ENCODE results near the gene ATRN.

Gene ATRN

DNA sequence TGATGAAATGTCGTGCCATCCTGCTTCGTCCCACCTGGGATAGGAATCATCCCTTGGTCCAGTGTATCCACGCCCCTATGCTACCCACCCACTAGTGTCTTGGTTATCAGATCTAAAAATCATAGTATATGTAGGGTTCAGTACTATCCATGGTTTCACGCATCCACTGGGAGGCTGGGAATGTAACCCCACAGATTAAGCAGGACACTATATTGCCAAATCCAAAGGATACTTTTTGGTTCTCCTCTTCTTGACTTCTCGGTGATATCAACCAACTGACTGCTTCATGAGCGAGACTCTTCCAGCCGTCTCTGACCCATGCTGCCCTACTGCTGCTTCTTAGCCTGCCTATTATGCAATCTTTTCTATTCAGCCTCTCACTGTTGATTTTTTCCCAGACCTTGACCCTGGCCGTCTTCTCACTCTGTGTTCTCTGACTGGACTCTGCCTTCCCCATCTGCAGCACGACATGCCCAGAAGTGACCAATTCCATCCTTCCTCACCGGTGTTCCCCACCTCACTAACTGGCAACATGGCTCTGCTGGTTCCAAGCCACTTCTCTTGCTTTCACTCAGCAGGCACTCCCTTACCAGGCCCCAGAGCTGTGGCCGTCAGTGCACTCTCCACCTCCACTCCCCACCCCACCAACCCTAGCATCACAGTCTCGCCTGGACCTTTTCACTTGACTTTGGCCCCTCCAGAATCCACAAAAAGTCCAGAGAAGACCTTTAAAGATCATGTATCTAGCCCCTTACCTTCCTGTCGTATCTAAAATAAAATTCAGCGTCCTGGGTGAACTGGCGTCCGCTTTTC, 157.9 kb downstream of the ATRN start:
- no peak for DNase-seq (ENCODE audit: low spot score)

DNA sequence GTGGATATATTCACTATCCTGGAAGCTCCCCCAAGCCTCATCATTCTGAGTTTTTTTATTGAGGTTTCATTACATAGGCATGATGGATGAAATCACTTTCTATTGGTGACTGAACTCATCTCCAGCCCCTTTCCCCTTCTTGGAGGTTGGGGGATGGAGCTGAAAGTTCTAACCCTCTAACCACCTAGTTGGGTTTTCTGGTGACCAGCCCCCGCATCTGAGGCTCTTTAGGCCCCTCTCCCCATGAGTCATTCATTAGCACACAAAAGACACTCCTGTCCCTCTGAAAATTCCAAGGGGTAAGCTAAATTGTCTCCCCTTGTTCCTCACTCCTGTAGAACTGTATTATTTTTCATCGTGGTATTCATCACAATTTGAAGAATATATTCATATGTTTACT, 159.1 kb downstream of the ATRN start:
- no peak for DNase-seq (ENCODE audit: low spot score)

DNA sequence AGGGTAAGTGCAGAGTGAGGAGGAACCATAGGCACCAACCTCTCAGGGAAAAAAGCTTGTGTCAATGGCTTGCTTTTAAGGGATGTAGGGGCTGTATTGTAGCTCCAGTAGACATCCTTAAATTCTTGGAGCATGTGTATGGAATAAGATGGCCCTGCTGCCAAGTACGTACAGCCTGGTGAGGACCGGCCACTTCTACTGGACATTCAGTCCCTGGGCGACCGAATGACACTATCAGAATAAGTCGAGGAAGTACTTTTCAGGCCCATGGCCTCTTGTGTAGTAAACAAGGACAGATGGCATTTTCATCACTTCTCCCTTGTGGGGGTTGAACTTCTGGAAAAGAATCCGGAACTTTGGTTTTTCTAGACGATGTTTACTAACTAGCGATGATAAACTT, 159.6 kb downstream of the ATRN start:
- no peak for DNase-seq (ENCODE audit: low spot score)

DNA sequence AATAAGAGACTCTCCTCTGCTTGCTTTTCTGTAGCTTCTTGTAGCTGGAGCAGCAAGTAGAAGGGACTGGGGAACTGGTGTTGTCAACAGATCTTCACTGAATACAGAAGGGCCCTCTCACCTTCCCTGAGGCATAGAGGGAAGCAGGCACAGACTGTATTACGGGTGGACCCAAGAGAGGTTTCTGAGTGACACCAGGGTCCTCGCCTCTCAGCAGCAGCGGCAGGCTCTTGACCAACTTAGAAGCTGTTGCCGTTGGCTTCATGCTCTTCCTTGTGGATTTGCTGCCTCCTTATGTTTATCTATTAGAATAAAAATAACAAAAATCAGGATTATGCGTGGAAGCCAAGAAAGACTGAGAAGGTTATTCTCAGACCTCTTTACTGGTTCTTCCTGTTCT, 160.7 kb downstream of the ATRN start:
- DNase-seq (ENCODE audit: low spot score), result no peak

DNA sequence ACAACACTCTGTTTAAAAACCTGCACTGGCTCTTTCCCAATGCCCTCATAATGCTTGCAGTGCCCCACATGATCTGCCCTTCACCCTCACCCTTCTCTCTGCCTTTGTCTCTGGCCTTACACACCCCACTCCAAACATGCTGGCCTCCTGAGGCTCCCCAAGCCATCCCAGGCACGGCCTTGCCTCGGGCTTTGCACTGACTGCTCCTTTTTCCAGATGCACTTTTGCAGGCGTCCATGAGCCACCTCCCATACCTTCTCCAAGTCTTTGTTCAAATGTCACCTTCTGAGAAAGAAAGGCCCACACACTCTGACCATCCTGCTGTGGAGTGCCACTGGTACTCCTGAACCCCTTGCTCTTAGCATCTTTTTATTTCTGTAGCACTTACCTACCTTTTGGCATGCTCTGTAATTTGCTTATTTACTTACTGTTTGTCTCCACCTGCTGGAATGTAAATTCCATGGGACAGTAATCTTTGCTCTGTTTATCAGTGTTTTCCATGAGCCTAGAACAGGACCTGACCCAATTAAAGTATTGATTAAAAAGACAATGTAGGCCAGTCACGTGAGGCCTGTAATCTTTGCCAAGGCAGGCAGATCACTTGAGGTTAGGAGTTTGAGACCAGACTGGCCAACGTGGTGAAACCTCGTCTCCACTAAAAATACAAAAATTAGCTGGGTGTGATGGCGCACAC, 161.6 kb downstream of the ATRN start:
- peak; percentile 27 for DNase-seq (ENCODE audit: low spot score)

DNA sequence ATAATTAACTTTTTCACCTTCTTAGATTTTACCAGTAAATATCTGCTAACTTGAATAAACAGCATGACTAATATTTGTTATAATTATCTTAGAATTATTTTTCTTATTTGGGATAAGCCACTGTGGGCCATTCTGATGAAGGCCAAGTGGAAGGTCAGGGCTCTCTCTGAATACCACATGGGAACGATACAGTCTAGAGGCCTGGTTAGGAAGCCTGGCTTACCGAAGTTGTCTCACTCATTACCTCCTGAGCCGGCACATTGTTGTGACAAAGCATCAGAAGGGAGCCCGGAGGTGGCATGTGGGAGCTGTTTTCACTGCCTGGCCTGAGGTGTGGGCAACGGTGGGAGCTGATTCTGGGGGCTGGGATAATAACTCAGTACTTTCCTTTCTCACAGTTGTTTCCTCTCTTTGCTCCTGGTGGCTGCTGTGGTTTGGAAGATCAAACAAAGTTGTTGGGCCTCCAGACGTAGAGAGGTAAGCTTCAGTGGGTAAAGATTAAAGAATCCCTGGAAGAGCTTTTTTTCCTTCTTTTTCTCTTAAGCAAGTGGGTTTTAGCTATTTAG, 163.2 kb downstream of the ATRN start:
- no peak for DNase-seq (ENCODE audit: low spot score)

DNA sequence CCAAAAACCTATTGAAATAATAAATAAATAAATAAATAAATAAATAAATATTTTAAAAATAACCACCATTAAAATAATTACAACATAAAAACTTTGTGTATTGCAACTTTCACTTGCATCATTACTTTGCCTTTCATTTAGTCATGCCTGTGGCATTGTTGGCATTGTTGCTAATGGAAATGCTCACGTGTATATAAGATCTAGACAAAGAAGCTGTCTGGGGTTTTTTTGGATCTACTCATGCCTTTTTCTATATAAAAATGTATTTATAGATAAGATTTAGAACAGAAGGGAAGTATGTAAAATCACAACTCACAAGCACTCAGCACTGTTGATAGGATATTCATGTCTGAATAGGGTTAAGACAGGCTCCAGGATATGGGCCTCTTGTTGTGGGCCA, 164.5 kb downstream of the ATRN start:
- DNase-seq (ENCODE audit: low spot score), result no peak

DNA sequence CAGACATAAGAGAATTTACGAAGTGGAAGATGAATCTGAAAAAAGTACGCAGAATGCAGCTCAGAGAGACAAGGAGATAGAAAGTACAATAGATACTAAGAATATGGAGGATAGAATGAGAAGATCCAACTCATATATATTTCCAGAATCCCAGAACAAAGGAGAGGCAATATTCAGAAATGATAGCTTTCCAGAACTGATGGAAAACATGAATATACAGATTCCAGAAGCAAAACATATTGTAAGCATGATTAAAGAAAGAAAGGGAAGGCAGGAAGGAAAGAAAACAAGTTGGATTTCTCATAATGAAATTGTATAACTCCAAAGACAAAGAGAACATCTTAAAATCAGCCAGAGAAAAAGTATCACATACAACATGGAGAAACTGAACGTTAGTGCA, 169.4 kb downstream of the ATRN start:
- DNase-seq (ENCODE audit: low spot score), result no peak

DNA sequence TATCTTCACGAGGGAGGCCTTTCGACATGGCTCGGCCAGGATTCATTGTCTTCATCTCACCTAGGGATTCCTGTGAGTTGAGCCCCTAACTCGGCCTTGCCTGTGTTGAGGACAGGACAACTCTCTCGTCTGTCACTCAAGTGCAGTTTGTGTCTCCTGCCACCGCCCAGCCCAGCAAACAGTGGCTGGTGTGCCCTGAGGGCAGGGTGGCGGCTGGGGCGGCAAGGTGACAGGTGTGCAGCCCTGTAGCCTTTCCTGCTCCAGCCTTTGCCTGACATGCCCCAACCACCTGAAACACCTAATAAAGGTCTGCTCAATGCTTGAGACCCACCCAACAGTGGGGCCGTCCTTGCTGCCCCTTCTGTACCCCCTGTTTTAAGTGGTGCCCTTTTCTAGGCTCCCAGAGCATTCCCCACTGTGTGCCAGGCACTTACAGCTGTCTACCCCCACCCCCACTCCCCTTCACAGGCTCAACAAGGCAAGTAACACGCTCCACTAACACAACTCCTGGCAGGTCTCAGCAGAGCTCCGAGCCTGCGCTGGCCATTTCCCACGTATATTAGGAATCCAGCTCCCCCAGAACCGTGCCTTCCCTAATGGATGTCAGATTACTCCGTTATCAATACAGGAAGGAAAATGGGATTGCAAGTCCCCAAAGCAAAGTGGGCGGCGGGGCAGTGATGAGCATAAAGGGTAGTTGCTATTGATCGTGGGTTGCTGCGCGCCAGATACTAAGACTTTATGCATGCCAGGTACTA, 174.7 kb downstream of the ATRN start:
- DNase-seq (ENCODE audit: low spot score), result no peak

DNA sequence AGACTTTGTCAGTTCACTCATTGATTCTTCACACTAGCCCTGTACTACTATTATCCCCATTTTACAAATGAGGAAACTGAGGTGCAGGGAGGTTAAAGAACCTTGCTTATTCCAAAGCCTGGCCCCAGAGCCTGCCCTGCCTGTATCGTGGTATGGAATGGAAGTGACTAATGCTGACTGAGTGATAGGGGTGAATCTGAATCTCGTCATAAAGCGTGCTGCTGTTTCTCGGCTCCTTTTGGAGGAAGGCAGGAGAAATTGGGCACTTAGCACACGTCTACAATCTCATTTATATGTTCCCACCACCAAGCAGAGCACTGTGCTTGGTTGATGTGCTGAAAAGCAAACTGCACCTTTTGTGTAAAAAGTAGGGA, 175.2 kb downstream of the ATRN start:
- DNase-seq (ENCODE audit: low spot score), result no peak

DNA sequence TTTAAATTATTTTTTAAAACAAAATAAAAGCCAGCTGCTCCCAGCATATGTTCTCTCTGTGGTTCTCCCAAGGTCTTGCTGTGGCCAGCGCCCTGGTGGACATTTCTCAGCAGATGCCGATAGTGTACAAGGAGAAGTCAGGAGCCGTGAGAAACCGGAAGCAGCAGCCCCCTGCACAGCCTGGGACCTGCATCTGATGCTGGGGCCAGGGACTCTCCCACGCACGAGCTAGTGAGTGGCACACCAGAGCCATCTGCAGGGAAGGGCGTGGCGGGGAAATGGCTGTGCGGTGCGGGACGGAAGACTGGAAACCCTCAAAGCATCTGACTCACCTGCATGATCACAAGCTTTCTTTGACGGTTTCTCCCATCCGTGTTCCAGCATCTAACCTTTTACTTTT, 175.8 kb downstream of the ATRN start:
- no peak for DNase-seq (ENCODE audit: low spot score)

DNA sequence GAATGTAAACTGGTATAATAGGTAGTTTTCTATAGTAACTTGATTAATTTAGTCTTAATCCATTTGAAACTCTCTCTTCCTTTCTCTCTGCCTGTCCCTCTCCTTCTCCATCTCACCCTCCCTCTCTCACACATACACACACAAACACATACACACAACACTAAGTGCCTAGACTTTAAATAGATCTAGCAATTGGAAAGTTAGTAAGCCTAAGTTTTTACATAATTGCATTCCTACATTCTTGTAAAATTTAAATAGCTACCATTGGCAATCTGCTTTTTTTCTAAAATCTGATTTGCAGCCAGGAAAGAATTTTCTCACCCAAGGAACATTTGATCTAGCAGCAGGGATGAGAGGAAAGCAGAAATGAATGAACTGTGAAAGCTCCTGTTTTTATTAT, 176.7 kb downstream of the ATRN start:
- DNase-seq (ENCODE audit: low spot score), result no peak

DNA sequence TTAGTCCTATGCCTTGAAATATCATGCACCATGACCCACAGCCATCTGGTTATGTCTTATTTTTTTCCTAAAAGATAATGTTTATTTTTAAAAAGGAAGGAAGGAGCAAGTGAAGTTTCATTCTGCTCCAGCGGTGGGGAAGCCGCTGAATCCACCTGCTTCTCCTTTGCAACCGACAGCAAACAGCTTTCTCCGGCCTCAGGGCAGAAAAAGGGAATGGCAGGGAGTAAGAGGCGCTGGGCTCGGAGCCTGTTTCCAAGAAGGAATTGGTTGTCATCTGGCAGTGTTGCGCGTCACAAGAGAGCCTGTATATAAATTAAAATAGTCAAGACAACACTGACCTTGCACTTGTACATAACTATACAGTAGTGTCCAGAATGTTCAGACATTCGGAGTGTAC, 178.1 kb downstream of the ATRN start:
- DNase-seq (ENCODE audit: low spot score), result no peak

DNA sequence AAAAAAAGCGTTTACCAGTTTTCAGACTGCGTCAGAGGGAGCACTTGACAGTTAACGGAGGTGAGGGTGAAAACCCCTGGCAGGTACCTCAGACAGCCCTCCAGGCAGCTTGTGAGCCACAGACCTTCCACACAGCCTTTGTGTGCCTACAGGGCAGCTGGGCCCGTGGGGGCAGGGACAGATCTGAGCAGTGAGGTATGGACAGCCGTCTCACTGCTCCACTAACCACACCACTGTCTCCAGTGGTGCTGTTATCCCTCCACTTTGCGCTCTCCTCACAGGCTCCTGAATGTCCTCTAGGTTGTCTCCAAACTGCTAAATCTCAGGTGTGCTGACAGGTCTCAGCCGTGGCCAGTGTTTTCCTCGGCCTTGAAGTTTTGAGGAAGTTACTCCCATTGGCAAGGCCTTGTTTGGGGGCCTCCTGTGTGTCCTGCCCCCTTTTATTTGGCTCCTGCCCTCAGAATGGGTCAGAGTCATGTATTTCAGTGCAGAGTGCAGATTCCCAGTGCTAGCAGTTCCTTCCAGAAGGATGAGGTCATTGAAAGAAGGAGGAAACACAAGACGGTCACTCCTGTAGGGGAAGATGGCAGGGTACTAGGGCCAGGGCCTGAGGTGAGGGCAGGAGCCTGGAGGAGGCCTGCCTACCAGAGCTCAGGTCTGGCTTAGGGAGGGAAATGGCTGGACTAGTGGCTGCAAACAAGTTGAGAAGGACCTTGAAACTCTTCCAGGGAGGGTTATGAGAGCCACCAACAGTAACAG, 180.6 kb downstream of the ATRN start:
- DNase-seq (ENCODE audit: low spot score), result peak; percentile 8

DNA sequence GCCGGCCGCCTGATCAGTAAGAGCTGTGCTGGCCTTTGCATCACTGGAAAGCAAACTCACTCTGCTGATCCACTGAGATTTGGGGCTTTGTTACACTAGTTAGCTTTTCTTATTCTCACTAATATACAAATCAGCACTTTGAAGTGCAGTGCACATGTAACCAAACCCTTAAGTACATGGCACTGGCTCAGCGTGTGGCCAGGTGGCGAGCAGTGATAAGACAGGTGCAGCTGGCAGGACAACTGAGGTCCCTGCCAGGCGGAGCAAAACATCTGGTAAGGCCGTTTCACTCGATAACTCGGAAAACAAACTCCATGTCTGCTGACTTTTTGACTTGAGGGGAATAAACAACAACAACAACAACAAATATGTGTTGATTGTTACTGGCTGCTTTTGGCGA, 181.4 kb downstream of the ATRN start:
- peak; percentile 79 for DNase-seq (ENCODE audit: low spot score)

DNA sequence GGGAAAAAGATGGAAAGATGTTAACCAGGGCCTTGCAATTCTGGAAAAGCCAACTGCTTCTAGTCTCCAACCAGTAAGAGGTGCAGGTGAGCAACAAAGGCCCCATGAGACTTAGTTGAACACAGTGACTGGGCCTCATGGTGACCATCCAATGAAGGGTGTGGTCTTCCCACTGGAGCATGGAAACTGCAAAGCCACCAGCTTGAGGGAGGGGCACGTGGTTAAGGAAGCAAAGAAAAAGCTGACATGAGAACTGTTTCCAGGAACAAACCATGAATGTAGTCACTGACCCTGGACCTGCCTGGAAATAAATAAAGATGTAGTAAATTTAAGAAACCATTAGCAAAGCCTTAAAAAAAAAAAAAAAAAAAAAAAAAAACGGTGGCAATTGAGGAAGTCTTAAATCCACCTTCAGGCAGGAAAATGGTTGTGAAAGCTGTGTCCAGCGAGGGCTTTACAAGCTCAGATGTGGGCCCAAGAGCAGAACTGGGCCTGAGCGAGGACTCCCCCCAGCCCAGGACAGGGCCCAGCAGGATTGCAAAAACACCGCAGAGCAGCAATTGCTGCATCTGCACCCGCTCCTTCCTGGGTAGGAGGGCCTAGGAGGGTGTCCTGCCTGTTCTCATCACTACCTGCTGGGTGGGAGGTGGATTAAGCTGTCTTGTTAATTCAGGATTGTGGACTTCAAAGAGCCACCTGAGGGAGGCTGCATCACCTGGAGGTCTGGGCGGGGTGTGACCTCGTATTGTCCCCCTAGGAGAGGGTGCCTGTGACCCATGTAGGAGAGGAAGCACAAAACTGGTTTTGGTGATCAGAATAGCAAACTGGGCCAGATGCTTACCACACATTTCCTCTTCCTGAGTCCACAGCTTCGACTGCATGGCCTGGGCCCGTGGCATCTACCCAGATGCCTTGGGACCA, 182.1 kb downstream of the ATRN start:
- DNase-seq (ENCODE audit: low spot score), result no peak

DNA sequence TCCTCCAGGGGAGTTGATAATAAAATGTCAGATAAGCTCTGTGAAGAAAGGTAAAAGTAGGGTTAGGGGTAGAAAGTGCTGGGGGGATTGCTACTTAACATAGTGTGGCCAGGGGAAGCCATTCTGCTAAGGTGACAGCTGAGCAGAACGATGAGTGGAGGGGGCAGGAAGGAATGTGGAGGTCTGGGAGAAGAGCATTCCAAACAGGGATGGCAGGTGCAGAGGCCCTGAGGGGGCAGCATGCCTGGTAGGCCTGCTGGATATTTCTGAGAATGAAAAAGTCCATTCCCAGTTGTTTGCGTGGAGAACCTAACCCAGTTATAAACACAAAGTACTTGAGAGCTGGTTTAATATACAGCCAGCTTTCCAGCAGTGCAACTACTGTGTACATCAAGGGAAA, 183.1 kb downstream of the ATRN start:
- DNase-seq (ENCODE audit: low spot score), result peak; percentile 18

DNA sequence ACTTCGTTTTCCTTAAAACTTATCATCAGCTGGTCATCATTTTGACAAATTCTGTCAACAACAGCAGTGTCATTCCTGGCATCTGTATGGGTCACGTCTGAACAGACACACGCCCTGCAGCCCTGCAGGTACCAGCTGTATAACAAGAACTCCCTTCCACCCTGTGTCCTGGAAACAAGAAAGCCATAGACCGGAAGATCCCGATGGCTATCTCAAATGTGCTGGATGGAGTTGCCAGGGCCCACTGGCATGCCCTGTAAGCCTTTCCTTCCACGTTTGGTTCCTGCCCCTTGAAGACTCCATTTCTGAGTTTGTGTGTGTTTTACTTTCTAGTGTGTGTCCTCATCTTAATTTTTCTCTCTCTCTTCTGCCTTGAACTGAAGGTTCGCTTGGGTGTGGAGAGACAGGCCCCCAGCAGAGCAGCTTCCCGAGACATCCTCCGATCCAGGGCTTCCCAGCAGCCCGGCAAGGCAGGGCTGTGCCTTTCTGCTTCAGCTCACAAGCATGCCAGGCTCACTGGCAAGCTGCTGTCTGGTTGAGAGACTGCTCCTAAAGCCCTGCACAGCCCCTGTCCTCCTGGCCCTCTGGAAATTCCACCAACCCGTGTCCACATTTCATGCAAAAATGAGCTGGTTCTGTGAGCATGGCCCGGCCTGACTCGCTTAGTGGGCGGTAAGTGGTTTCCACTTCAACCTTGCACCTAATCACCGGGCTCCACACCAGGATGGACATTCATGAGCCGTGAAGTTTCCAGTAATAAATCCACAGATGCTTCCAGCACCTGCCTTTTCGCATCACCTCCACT, 183.7 kb downstream of the ATRN start:
- no peak for DNase-seq (ENCODE audit: low spot score)

DNA sequence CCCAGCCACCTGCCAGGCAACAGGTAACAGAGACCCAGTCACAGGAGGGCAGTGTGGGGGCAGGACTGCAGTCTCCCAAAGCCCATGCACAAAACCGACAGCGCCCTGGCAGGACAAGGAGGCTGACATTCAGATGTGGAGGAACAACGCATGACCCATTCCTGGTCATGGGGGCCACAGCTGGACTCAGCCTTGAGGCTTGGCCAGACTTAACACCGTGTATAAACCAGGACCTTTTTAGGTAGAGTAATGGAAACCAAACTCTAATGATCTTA, 184.2 kb downstream of the ATRN start:
- DNase-seq (ENCODE audit: low spot score), result no peak

DNA sequence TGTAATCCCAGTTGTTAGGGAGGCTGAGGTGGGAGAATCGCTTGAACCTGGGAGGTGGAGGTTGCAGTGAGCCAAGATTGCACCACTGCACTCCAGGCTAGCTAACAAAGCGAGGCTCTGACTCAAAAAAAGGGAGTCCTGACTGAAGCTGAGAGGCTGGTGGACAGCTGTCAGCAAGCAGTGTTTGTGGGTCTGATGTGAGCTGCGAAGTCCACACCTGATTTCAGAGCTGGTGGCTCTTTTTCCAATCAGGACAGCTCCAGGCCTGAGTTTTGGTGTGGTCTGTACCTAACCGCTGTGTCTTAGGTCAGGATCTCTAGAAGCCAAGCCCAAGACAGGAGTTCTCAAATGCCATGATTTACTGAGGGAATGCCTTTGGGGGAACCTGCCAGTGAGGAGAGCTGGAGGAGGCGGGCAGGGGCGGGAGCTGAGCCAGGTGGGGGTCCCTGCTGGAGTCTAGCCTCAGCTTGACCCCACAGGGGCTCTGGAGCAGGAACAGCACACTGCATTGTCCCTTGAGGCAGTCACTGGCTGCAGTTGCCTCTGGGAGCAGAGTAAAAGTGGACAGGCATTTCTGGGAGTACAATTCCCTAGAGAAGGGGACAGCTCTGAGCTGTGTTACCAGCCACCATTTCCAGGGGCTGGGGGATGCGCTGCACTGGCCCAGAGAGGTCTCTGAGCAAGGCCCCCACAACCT, 187.3 kb downstream of the ATRN start:
- no peak for DNase-seq (ENCODE audit: low spot score)

Data from hematopoietic multipotent progenitor cell treated with erythropoietin and hydrocortisone succinate and interleukin-3 and kit ligand, for 17 days (in vitro differentiated cells).